ENCODE data around the gene PLOD2.
"Not testable (repeated sequence)": the region's sequence is repeated elsewhere in the genome, so short reads cannot be mapped to it uniquely, and the experiment has no call there.

Gene PLOD2

GRCh38 chr3:146136647-146137046 is 24.3 kb downstream of the PLOD2 start:
- DNase-seq: no peak

- no peak for DNase-seq
These were observed 26.5 kb downstream of the PLOD2 start for GRCh38 chr3:146134348-146135117.

GRCh38 chr3:146133441-146133840 is 27.5 kb downstream of the PLOD2 start:
- DNase-seq: no peak

DNA sequence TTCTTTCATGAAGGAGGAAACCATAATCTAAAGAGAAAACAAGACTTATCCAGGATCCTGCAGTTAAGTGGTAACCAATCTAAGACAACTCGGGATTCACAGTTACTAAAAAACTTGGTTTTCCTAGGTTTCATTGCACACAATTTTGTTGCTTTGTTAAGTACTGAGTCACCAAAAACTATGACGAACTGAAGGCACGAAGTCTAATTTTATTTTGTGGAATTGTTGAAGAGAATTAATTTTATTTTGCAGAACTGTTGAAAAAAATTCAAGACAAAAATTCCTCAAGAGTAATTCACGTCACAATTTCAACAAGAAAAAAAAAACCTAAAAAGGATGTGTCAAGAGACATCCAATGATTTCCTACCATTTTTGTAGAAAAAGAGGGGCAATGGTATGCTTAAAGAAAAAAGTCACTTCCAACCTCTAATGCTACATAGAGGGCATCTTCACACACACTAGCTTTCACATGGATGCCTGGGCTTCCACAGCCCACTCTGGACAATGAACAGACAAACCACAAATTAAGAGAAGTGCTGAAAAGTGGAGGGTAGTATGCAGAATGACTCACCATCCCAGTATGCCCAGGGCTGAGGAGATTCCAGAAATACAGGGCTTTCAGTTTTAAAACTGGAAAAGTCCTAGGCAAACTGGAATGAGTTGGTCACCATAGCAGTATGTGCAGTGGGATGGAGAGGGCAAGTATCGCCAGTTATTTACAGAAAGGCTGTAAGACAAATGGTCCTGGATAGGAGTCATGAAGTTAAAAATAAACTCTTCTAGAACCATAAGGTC is 29.2 kb downstream of the PLOD2 start:
- no peak for DNase-seq

DNA sequence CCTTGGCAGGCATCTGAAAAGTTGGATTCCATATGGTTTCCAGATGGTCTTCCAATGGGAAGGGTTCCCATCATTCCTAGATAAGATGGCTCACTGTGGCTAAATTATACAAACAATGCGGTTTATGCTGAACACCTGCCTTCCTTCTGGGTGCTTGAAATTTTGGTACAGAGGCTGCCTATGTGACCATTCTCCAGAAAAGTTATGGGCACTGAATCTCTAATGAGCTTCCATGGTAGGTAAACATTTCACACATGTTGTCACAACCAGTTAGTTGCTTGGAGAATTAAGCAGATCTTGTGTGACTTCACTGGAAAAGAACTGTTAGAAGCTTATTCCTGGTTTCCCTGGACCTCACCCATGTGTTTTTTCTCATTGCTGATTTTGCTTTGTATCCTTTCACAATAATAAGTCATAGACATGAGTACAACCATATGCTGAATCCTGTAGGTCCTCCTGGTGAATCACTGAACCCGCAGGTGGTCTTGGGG is 30.1 kb downstream of the PLOD2 start:
- no peak for DNase-seq

DNA sequence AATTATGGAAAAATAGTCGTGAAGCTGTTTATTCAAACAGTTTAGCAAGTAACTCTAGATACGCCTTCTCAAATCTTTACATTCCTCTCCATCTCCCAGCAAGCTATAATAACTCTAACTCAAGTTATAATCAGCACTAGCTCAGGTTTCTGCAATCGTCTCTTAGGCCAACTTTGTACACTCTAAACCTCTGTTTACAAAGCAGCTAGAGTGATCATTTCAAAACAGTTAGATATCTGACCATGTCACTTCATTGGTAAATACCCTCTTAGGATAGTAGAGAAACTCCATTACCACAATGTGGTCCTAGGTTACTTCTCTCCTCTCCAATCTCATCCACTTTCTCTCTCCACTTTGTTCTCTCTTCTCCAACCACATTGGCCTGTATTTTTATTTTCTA is 31.2 kb downstream of the PLOD2 start:
- DNase-seq: no peak

GRCh38 chr3:146128939-146129338 is 32.0 kb downstream of the PLOD2 start:
- no peak for DNase-seq

- no peak for DNase-seq
These were observed 32.8 kb downstream of the PLOD2 start for GRCh38 chr3:146128179-146128578.

- DNase-seq: no peak
These were observed 35.0 kb downstream of the PLOD2 start for GRCh38 chr3:146125951-146126350.

DNA sequence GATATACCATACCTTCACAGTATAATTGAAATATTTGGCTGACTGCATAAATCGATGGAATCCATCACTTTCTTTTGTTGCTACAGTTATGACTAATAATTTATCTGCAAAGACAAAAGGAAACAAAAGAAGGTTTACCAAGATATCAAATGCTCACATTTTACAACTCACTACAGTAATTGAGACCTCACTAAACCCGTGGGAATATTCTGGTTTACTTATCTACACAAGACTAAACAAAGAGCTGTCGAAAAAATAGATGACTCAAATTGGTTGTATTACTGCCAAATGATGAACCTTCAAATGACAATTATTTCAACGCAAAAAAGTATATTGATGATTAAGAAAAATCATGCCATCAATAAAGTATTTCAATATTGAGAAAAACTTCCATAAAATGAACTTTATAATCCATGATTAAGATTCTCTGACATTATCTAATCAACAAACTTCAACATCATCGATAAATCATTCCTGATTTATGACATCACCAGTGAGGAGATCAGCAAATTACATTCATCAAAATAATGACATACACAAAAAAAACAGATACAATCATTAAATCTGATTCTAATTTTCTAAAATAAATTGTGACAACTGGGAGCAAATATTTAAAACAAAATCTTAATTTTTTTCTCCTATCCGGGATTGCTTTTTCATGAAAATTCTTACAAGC is 36.7 kb downstream of the PLOD2 start:
- DNase-seq: no peak

GRCh38 chr3:146117406-146118285 is 43.3 kb downstream of the PLOD2 start:
- DNase-seq: no peak

GRCh38 chr3:146115619-146116018 is 45.4 kb downstream of the PLOD2 start:
- DNase-seq: no peak

GRCh38 chr3:146113804-146114203 is 47.2 kb downstream of the PLOD2 start:
- DNase-seq: not testable (repeated sequence)

DNA sequence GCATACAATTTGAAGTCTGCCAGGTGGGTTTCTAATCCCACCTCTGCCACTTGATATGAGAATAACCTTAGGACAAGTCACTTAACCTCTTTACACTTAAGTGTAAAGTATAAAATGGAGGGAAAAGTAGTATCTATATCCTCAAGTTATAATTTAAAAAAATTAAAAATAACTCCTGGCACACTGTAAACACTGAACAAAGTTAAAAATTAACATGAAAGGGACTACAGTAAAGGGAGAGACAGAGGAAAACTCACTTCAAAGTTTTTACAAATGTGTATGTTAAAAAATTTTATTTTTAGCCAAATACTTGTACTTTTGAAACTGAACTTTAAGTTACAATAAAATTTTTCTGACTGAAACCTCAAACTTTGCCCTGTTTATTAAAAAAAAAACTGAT is 49.6 kb downstream of the PLOD2 start:
- no peak for DNase-seq

- DNase-seq: no peak
These were observed 50.8 kb downstream of the PLOD2 start for GRCh38 chr3:146110161-146110560.

GRCh38 chr3:146106986-146107385 is 54.0 kb downstream of the PLOD2 start:
- no peak for DNase-seq

DNA sequence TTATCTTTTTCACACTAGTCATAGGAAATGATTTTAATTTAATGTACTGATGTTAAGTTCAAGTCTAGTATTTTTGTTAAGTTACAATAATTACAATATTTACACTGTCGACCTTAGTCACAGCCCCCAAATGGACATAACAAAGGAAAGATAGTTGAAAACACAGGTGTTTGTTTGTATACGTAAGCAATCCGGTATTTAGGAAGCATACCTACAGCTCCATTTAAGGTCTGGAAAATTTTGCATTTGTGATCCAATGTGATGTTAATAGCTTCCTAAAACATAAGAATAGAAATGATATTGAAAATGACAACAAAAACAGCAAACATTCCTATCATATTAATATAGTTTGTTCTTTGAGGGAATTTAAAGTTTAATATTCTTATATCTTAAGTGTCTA is 56.9 kb downstream of the PLOD2 start:
- no peak for DNase-seq

DNA sequence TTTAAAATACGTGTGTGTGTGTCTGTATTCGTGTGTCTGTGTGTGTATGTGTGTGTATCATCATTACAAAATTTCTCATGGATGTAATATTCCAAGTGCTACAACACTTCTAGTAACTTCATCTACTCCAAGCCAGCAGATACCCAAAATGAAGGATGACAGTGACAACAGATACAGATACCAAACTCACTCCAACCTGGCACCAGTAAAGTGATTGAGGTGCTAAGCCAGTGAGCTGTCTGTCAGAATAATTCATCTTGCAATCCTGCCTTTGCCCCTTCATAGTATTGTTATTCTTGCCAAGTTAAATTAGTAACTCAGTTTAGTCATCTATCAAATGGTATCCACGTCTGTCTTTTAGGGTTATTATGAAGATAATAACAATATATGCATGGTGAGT is 58.1 kb downstream of the PLOD2 start:
- DNase-seq: no peak

GRCh38 chr3:146101538-146101937 is 59.4 kb downstream of the PLOD2 start:
- DNase-seq: no peak

GRCh38 chr3:146100825-146101444 is 60.0 kb downstream of the PLOD2 start:
- DNase-seq: no peak

GRCh38 chr3:146100180-146100579 is 60.8 kb downstream of the PLOD2 start:
- DNase-seq: no peak

GRCh38 chr3:146099316-146099715 is 61.7 kb downstream of the PLOD2 start:
- DNase-seq: no peak

All from AML-193 (cell line).